OCI-M1 (cell line): Measurements from ENCODE around the gene CAPZA1.

ENCODE experiments used
- DNase-seq: peaks from one replicate; lab custom pipeline; 2025; lab: John Stamatoyannopoulos, UW

CAPZA1 gene

GRCh38 chr1:112677501-112677900, 57.9 kb downstream of the CAPZA1 start:
- no peak for DNase-seq

GRCh38 chr1:112678605-112679004, 59.0 kb downstream of the CAPZA1 start:
- DNase-seq, result no peak

- DNase-seq, result no peak
These were observed 66.3 kb downstream of the CAPZA1 start for GRCh38 chr1:112685913-112686312.

GRCh38 chr1:112686417-112686816, 66.8 kb downstream of the CAPZA1 start:
- no peak for DNase-seq

- peak; percentile 83 for DNase-seq
These were observed 67.2 kb downstream of the CAPZA1 start for GRCh38 chr1:112686835-112687234.

GRCh38 chr1:112687361-112687760, 67.7 kb downstream of the CAPZA1 start:
- no peak for DNase-seq

GRCh38 chr1:112687785-112688496, 68.3 kb downstream of the CAPZA1 start:
- DNase-seq, result no peak

- DNase-seq, result no peak
These were observed 69.2 kb downstream of the CAPZA1 start for GRCh38 chr1:112688781-112689193.

- DNase-seq, result no peak
These were observed 69.7 kb downstream of the CAPZA1 start for GRCh38 chr1:112689196-112689841.

- no peak for DNase-seq
These were observed 70.2 kb downstream of the CAPZA1 start for GRCh38 chr1:112689842-112690237.

GRCh38 chr1:112692681-112693080, 73.0 kb downstream of the CAPZA1 start:
- no peak for DNase-seq

- no peak for DNase-seq
These were observed 74.2 kb downstream of the CAPZA1 start for GRCh38 chr1:112693821-112694220.

- DNase-seq, result no peak
These were observed 74.8 kb downstream of the CAPZA1 start for GRCh38 chr1:112694363-112694929.

- no peak for DNase-seq
These were observed 75.6 kb downstream of the CAPZA1 start for GRCh38 chr1:112695276-112695675.

GRCh38 chr1:112696578-112697314, 77.1 kb downstream of the CAPZA1 start:
- peak; percentile 72 for DNase-seq

GRCh38 chr1:112697781-112698201, 78.2 kb downstream of the CAPZA1 start:
- DNase-seq, result peak; percentile 27

- DNase-seq, result peak; percentile 43
These were observed 79.0 kb downstream of the CAPZA1 start for GRCh38 chr1:112698366-112699310.

GRCh38 chr1:112699425-112700144, 80.0 kb downstream of the CAPZA1 start:
- no peak for DNase-seq

- DNase-seq, result peak; percentile 99
These were observed 80.9 kb downstream of the CAPZA1 start for GRCh38 chr1:112700290-112701226.
